Measurements from ENCODE around the gene AJM1.
A peak's percentile ranks its signal among the peaks of the same experiment; 100 is the strongest.
"Not testable (repeated sequence)": the region's sequence is repeated elsewhere in the genome, so short reads cannot be mapped to it uniquely, and the experiment has no call there.

AJM1 gene

DNA sequence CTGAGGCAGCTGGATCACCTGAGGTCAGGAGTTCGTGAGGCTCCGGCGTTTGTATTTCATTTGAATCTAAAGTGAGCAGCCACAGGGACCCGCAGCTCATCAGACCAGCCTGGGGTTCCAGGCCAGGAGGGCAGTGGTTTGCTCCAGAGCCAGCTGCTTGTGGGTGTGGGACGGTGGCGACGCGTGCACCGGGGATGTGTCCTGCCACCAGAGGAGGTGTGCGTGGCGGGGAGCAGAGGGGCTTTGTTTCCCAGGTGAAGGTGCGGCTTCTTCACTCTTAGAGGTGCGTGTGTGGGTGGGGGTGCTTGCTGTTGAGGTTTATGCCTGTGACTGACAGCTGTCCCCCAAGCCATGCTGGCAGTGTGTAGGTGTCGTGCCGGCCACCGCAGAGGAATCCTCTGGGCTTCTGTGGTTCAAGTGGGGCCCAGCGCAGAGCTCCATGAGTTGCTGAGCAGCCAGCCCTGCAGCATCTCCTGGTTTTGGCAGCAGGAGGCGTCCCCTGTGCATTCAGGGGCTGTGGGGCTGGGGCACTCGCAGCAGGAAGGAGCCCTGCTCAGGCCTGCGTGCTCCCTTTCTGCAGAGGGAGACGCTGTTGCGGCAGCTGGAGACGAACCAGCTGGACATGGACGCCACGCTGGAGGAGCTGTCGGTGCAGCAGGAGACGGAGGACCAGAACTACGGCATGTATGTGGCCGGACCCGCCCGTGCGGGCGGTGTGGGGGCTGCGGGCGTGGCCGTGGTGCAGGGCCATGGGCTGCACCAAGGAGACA lies 6.9 kb upstream of the AJM1 start:
- Mint-ChIP-seq H3K4me1 (ENCODE audit: low read depth) (no peaks in the 10 kb centered on the region), H3K36me3 (ENCODE audit: low read depth) (peaks cover 64% of the 10 kb centered on the region), H3K9me3 (no peaks in the 10 kb centered on the region)

DNA sequence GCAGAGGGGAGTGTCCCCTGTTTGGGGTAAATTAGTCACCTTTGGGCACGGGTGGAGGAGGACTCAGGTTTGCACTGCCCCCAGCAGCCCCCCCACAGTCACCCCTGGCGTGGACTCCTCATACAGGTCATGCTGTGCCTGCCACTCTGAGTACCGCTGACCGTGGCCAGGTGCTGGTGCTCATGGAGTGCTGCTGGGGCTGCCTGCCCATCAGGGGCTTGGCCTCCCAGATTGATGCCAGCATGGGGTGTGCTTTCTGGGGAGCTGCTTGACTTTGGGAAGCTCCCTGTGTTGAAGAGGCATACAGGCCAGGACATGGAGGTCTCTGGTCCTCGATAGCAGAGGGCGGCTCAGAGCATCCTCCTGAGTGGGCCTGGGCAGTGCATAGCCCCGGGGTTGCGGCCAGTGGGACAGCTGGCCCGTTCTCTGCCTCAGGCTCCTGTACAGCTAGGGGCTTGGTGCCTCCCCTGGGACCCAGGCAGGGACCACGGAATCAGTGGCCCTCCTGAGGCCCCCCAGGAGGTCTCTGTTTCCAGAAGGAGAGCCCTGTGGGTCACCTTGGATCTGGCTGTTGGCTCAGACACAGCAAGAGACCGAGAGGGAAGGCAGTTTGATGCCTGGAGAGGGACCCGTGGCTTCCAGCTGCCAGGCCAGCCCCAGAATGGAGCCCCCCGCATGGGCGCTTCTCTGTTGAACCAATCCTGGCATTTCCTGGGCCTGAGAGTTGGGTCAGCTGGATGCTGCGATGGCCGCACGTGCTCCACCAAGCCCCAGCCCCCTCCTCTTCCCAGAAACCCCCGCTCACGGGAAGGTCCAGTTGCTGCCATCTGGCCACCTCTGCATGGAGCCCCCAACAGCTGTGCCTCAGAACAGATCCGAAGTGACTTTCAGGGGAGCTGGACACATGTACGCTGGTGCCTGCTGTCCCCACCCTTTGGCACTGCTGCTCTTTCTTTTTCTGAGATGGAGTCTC lies 6.1 kb upstream of the AJM1 start:
- Mint-ChIP-seq H3K27me3 (no peaks in the 10 kb centered on the region), H3K4me3 (no peak overlapping the region), H3K36me3 (ENCODE audit: low read depth) (peaks cover 57% of the 10 kb centered on the region), H3K27ac (no peak overlapping the region), H3K9me3 (no peaks in the 10 kb centered on the region), H3K4me1 (ENCODE audit: low read depth) (no peaks in the 10 kb centered on the region)
- DNase-seq, result peak; percentile 26

More for the DNA sequence above, 6.9 kb upstream of the AJM1 start:
- no peak overlapping the region for H3K4me3 Mint-ChIP-seq
- peak overlapping the region; percentile 18 for H3K27ac Mint-ChIP-seq
- peak; percentile 27 for DNase-seq
- H3K27me3 Mint-ChIP-seq, result no peaks in the 10 kb centered on the region

DNA sequence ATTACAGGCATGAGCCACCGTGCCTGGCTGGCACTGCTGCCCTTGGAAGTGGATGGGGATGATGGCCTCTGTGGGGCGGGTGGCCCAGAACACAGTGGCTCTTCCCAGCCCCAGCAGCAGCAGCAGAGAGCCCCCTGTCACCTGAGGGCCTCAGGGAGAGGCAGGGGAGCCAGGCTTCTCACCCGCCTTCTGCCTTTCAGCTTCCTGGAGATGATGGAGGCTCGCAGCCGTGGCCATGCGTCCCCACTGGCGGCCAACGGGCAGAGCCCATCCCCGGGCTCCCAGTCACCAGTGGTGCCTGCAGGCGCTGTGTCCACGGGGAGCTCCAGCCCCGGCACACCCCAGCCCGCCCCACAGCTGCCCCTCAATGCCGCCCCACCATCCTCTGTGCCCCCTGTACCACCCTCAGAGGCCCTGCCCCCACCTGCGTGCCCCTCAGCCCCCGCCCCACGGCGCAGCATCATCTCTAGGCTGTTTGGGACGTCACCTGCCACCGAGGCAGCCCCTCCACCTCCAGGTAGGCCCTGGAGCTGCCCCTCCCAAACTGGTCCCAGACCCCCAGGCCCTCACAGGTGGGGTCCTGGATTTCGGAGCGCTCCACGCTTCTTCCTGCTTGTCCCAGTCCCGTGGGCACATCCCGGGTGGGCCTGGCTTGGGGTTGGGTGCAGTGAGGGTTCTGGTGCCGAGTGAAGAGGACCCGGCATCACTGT lies 5.0 kb upstream of the AJM1 start:
- Mint-ChIP-seq H3K36me3 (ENCODE audit: low read depth) (peaks cover 46% of the 10 kb centered on the region), H3K27ac (no peak overlapping the region), H3K27me3 (no peaks in the 10 kb centered on the region), H3K4me1 (ENCODE audit: low read depth) (peaks cover 5% of the 10 kb centered on the region), H3K4me3 (no peak overlapping the region), H3K9me3 (no peaks in the 10 kb centered on the region)
- DNase-seq, result no peak

DNA sequence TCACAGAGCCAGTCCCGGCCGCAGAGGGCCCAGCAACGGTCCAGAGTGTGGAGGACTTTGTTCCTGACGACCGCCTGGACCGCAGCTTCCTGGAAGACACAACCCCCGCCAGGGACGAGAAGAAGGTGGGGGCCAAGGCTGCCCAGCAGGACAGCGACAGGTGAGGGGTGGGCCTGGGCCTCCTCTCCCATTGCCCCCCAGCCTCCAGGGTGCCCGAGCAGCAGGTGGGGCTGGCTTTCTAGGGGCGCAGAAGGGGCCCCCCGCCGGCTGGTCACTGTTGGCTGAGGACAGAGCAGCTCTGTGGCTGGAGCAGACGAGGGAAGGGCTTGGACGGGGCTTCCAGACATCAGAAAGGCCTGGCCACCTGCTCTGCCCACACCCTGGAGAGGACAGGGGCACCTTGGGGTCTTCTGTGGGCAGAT lies 4.4 kb upstream of the AJM1 start:
- peaks cover 42% of the 10 kb centered on the region for H3K36me3 Mint-ChIP-seq (ENCODE audit: low read depth)
- H3K4me3 Mint-ChIP-seq; H3K27ac Mint-ChIP-seq; DNase-seq; H3K9me3 Mint-ChIP-seq; H3K27me3 Mint-ChIP-seq; H3K4me1 Mint-ChIP-seq (ENCODE audit: low read depth): not testable (repeated sequence)

DNA sequence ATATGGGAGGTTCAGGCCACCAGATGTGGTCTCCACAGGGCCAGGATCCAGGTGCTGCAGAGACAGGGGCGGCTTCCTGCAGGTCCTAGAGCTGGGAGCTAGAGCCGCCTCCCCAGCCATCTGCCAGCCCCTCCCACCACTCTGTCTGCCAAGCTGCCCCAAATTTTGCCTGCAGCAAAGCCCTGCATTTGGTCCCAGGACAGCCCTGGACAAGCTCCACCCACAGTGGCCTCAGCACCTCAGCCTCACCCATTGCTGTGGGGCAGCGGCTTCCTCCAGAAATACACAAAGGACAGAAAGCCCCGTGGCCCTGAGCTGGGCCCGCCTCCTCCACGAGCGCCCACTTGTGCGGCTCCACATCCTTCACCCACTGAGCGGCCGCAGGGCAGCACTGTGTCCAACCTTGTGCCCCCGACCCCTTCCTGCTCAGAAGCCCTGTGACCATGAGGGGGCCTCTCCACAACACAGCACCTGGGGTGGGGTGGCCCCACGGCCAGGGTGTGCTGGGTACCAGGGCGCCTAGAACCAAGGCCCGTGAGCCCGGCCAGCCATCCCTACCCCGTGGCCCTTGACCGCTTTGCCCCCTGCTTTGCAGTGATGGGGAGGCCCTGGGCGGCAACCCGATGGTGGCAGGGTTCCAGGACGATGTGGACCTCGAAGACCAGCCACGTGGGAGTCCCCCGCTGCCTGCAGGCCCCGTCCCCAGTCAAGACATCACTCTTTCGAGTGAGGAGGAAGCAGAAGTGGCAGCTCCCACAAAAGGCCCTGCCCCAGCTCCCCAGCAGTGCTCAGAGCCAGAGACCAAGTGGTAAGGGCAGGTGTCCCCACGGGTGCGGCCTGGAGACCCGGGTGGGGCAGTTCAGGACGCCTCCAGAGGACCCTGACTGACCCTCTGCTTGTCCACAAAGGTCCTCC lies 3.7 kb upstream of the AJM1 start:
- Mint-ChIP-seq H3K27me3 (peaks cover 3% of the 10 kb centered on the region), H3K4me3 (no peak overlapping the region), H3K4me1 (ENCODE audit: low read depth) (peaks cover 11% of the 10 kb centered on the region), H3K9me3 (no peaks in the 10 kb centered on the region), H3K36me3 (ENCODE audit: low read depth) (peaks cover 42% of the 10 kb centered on the region), H3K27ac (peak overlapping the region; percentile 44)
- no peak for DNase-seq

DNA sequence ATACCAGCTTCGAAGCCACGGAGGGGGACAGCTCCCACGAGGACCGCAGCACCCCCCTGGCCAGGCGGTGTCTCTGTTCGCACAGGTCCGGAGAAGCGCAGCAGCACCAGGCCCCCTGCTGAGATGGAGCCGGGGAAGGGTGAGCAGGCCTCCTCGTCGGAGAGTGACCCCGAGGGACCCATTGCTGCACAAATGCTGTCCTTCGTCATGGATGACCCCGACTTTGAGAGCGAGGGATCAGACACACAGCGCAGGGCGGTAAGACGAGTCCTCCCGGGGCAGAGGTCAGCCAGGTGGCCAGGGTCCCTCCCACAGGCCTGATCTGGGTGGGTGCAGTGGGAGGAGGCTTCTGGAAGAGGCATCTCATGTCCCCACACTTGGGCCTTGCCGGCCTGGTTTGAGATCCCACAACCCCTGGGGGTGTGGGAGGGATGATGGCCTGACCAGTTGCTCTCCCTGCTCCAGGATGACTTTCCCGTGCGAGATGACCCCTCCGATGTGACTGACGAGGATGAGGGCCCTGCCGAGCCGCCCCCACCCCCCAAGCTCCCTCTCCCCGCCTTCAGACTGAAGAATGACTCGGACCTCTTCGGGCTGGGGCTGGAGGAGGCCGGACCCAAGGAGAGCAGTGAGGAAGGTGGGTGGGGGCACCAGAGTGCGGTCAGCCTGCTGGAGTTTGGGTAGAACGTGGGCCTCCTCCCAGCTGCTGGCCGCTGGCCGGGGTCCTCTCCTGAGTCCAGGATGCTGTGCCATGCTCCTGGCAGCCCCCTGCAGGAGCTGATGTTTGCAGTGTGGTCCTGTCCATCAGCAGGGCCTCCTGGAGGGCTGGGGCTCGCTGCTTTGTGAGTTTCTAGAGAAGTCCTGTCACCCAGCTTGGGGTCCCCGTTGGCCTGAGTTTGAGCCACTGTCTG lies 2.8 kb upstream of the AJM1 start:
- no peak for DNase-seq
- H3K36me3 Mint-ChIP-seq (ENCODE audit: low read depth), result peaks cover 35% of the 10 kb centered on the region
- H3K4me1 Mint-ChIP-seq (ENCODE audit: low read depth), result peaks cover 12% of the 10 kb centered on the region
- no peak overlapping the region for H3K27ac Mint-ChIP-seq
- H3K9me3 Mint-ChIP-seq, result no peaks in the 10 kb centered on the region
- H3K4me3 Mint-ChIP-seq, result no peak overlapping the region
- H3K27me3 Mint-ChIP-seq, result peaks cover 6% of the 10 kb centered on the region

DNA sequence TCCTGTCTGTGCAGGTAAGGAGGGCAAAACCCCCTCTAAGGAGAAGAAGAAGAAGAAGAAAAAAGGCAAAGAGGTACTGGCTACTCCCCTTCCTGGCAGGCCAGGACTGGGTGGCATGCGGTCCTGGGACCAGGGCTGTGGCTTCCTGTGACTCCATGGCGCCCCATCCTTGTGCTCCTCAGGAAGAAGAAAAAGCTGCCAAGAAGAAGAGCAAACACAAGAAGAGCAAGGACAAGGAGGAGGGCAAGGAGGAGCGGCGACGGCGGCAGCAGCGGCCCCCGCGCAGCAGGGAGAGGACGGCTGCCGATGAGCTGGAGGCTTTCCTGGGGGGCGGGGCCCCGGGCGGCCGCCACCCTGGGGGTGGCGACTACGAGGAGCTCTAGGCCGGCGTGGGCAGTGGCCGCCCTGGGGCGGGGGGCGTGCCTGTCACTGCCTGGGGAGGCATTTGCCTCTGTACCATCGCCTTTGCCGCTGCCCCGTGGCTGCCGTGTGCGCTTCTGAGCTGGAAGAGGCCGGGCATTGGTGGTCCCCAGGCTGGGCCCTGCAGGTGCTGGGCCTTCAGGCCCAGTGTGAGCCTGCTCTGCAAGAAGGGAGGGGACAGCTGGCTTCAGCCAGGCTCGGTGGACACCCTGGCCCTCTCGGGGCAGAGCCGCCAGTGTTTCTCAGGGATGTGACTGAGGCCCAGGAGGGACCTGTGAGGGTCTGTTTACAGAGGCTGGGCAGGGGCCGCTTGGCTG lies 2.0 kb upstream of the AJM1 start:
- H3K4me1 Mint-ChIP-seq (ENCODE audit: low read depth), result peaks cover 14% of the 10 kb centered on the region
- no peak overlapping the region for H3K4me3 Mint-ChIP-seq
- no peak overlapping the region for H3K27ac Mint-ChIP-seq
- H3K36me3 Mint-ChIP-seq (ENCODE audit: low read depth), result peaks cover 33% of the 10 kb centered on the region
- no peak for DNase-seq
- H3K27me3 Mint-ChIP-seq, result peaks cover 10% of the 10 kb centered on the region
- no peaks in the 10 kb centered on the region for H3K9me3 Mint-ChIP-seq

DNA sequence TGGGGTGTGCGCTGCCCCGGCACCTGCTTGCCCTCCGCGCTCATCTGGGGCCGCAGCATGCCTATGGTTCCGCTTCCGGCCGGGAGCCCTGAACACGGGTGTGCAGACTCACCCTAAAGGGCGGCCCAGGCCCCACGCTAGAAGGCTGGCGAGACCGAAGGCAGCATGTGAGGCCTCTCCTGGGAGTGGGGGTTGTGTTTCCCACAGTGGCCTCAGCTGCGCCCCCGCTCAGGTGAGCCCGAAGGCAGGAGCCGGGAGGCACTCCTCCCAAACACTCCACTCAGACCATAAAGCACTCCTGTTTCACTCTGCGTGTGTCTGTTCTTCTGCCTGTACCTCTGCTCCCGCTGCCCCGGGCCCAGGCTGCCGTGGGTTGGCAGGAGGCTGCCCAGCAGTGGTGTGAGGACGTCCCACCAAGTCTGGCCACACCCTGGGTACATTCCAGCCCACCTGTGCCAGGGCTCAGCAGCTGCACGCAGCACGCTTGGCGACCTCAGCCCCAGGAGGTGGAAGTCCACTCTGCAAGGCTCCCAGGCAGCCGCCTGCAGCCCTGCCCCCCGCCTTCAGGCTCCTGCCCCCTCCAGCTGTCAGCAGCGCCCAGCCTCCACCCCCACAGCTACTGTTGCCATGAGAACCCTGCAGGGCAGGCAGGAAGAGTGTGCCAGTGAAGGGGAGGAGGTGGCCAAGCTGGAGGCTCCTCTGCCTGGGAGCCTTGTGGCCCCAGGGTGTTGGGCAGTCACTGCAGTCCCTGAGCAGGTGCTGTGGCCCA lies 1.2 kb upstream of the AJM1 start:
- Mint-ChIP-seq H3K27ac (no peak overlapping the region), H3K9me3 (no peaks in the 10 kb centered on the region), H3K27me3 (peaks cover 15% of the 10 kb centered on the region), H3K4me3 (no peak overlapping the region), H3K4me1 (ENCODE audit: low read depth) (peaks cover 14% of the 10 kb centered on the region), H3K36me3 (ENCODE audit: low read depth) (peaks cover 28% of the 10 kb centered on the region)
- no peak for DNase-seq

DNA sequence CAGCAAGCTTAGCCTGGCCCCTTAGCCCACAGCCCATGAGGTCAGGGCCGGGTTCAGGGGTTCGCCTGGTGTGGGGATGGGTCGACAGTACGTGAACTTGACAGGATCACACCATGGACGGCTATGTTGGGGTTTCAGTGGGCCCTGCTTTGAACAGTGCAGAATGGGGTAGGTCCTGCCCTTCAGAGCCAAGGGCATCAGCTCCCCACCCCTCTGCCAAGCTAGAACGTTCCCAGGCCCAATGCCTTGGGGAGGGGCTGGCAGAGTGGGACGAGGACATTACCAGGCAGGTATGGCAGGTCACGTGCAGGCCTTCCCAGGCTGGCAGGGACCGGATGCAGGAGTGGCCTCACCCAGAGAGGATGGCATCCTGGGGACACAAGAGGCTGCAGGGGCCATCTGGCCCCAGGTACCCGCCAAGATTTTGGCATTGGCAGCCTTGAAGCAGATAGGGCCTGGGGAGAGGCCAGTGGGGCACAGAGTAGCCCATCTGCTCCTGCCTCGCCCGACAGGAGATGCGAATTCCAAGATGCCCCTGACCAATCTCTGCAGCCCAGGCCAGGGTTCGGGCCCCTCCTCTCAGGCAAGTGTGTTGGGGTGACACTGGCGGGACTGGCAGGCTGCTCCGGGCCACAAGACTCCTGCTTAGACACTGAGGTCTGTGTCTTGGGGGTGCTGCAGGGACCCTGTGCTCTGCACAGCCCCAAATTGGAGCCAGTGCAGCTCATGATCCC lies 465 bp upstream of the AJM1 start:
- H3K4me1 Mint-ChIP-seq (ENCODE audit: low read depth), result peaks cover 18% of the 10 kb centered on the region
- H3K36me3 Mint-ChIP-seq (ENCODE audit: low read depth), result peaks cover 23% of the 10 kb centered on the region
- peaks cover 21% of the 10 kb centered on the region for H3K27me3 Mint-ChIP-seq
- peak overlapping the region; percentile 55 for H3K27ac Mint-ChIP-seq
- peak overlapping the region; percentile 69 for H3K4me3 Mint-ChIP-seq
- DNase-seq, H3K9me3 Mint-ChIP-seq: not testable (repeated sequence)

DNA sequence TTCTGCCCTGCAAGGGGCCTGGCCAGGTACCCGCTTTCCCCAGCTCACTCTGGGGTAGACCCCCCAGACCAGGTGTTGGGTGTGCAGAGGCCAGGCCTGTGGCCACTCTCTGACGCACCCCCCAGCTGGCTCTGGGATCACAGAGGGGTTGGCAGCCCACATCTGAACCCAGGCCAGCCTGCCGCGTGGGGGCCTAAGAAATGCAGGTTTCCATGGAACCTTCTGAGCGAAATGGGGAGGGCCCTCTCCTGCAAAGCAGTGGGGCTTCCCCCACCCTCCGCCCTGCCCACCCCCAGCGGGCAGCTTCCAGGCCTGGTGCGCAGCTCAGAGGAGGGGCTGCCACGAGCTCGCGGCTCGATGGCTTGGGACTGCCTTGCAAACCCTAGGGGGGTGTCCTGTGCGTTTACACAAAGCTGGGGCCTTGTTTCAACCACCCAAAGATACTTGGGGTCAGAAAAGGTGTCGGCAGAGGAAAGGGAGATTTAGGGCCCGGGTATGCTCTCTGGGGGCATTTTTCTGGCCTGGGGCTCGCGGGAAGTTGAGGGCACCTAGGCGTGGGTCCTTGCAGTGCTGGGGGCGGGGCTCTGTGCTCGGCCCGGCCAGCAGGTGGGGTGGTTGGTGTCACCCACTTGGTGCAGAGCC lies 1.0 kb downstream of the AJM1 start:
- peaks cover 26% of the 10 kb centered on the region for H3K4me1 Mint-ChIP-seq (ENCODE audit: low read depth)
- peak overlapping the region; percentile 39 for H3K4me3 Mint-ChIP-seq
- H3K27me3 Mint-ChIP-seq, result peaks cover 32% of the 10 kb centered on the region
- H3K36me3 Mint-ChIP-seq (ENCODE audit: low read depth), result peaks cover 22% of the 10 kb centered on the region
- H3K9me3 Mint-ChIP-seq, DNase-seq: not testable (repeated sequence)
- peak overlapping the region; percentile 50 for H3K27ac Mint-ChIP-seq
